ENCODE measurements around the gene IL4R. TPM values are rescaled to one million over a fixed set of nuclear protein-coding genes. Genes with fewer than 3 reads are reported as not detected.
A peak's percentile ranks its signal among the peaks of the same experiment; 100 is the strongest.

Gene IL4R
- total RNA-seq, 1 experiment from 2014 or later = 25.1 TPM

GRCh38 chr16:27314986-27315332 is 1.2 kb downstream of the IL4R start:
- ChIA-PET CTCF (no interaction called here), POLR2A (ENCODE audit: unreplicated experiment) (interaction anchor here (0.7 kb wide), 1 partner anchor 78 kb away, joined by 4 read pairs; no protein-coding TSS in a partner anchor)
- Histone ChIP-seq H4K20me1 (ENCODE audit: low read length) (no peaks in the 10 kb centered on the region), H3K9me2 (replicated peaks; ENCODE audit: low read length) (no peaks in the 10 kb centered on the region), H3K4me3 (ENCODE audit: low read length) (peak overlapping the region; percentile 93), H3K27ac (ENCODE audit: low read length) (peak overlapping the region; percentile 98), H3K36me3 (ENCODE audit: low read depth, low read length) (no peaks in the 10 kb centered on the region), H3K4me1 (ENCODE audit: insufficient read depth, low read length) (peaks cover 36% of the 10 kb centered on the region), H3K27me3 (ENCODE audit: low read length) (no peaks in the 10 kb centered on the region), H3K9me3 (ENCODE audit: low read length) (no peaks in the 10 kb centered on the region), H3F3A (ENCODE audit: low read length, unreplicated experiment) (peaks cover 7% of the 10 kb centered on the region), H3K9ac (ENCODE audit: low read length) (peak overlapping the region; percentile 100), H2AFZ (ENCODE audit: low read length) (no peak overlapping the region), H3K79me2 (ENCODE audit: low read length) (peaks cover 58% of the 10 kb centered on the region), H3K4me2 (ENCODE audit: low read length) (peak overlapping the region; percentile 94)
- no peak for TF ChIP-seq EZH2 (IDR thresholded peaks at IDR 0.05; ENCODE audit: low read length, unreplicated experiment)
- TF ChIP-seq EZH2phosphoT487 (IDR thresholded peaks at IDR 0.05; ENCODE audit: borderline replicate concordance, low read length) = no peak
- no peak for TF ChIP-seq CTCF (conservative IDR thresholded peaks at IDR 0.05; ENCODE audit: low read depth, low read length)
- no TSS peak for BruUV-seq (replicated peaks)
- intact Hi-C loops (cut with micrococcal nuclease) = loop anchor here (5.0 to 10.0 kb wide), 3 partner anchors 50 to 78 kb away; partner anchors contain the start of gene NSMCE1
- DNase-seq (no peak), ATAC-seq (no peak)

- H3K27ac ChIP-seq (ENCODE audit: low read length) = peak overlapping the region; percentile 98
- TF ChIP-seq EZH2phosphoT487 (IDR thresholded peaks at IDR 0.05; ENCODE audit: borderline replicate concordance, low read length) (no peak), EZH2 (IDR thresholded peaks at IDR 0.05; ENCODE audit: low read length, unreplicated experiment) (no peak), CTCF (conservative IDR thresholded peaks at IDR 0.05; ENCODE audit: low read depth, low read length) (no peak)
- peak; percentile 71 for ATAC-seq
- POLR2A ChIA-PET (ENCODE audit: unreplicated experiment) = interaction anchor here (0.7 kb wide), 1 partner anchor 79 kb away, joined by 4 read pairs; no protein-coding TSS in a partner anchor
- H3K4me1 ChIP-seq (ENCODE audit: insufficient read depth, low read length) = peaks cover 39% of the 10 kb centered on the region
- H2AFZ ChIP-seq (ENCODE audit: low read length) = no peak overlapping the region
- no peaks in the 10 kb centered on the region for H3K9me3 ChIP-seq (ENCODE audit: low read length)
- peaks cover 7% of the 10 kb centered on the region for H3F3A ChIP-seq (ENCODE audit: low read length, unreplicated experiment)
- H3K36me3 ChIP-seq (ENCODE audit: low read depth, low read length) = no peaks in the 10 kb centered on the region
- H3K27me3 ChIP-seq (ENCODE audit: low read length) = no peaks in the 10 kb centered on the region
- H3K4me2 ChIP-seq (ENCODE audit: low read length) = peak overlapping the region; percentile 94
- H3K9ac ChIP-seq (ENCODE audit: low read length) = peak overlapping the region; percentile 100
- BruUV-seq (replicated peaks) = no TSS peak
- peak; percentile 91 for DNase-seq
- H3K79me2 ChIP-seq (ENCODE audit: low read length) = peaks cover 62% of the 10 kb centered on the region
- intact Hi-C loops (cut with micrococcal nuclease) = loop anchor here (5.0 to 10.0 kb wide), 2 partner anchors 51 to 52 kb away; partner anchors contain the start of gene NSMCE1
- CTCF ChIA-PET = no interaction called here
- no peaks in the 10 kb centered on the region for H4K20me1 ChIP-seq (ENCODE audit: low read length)
- H3K4me3 ChIP-seq (ENCODE audit: low read length) = peak overlapping the region; percentile 93
- H3K9me2 ChIP-seq (replicated peaks; ENCODE audit: low read length) = no peaks in the 10 kb centered on the region
These were observed 1.7 kb downstream of the IL4R start for GRCh38 chr16:27315333-27316037.

Measured in PC-3 (cell line).